BLaER1 treated with 17β-estradiol and CSF1 and Interleukin-3, amounts not matched to agents 10 nM and 100 nM (cell line): ENCODE measurements around the gene PTPN7.
"Not testable (repeated sequence)": the region's sequence is repeated elsewhere in the genome, so short reads cannot be mapped to it uniquely, and the experiment has no call there.

Experiments used
- H3K27ac ChIP-seq, 11 experiments: shearing (Covaris generic); formaldehyde crosslinking; 2 replicates each; pipeline ENCODE4 v1.8.1; 2022
- H3K27me3 ChIP-seq, 11 experiments: shearing (Covaris generic); formaldehyde crosslinking; 2 replicates each; pipeline ENCODE4 v1.8.1; 2022
- H3K36me3 ChIP-seq, 11 experiments: shearing (Covaris generic); formaldehyde crosslinking; 2 replicates each; pipeline ENCODE4 v1.8.1; 2022
- H3K4me1 ChIP-seq, 10 experiments: shearing (Covaris generic); formaldehyde crosslinking; 2 replicates each; pipeline ENCODE4 v1.8.1; 2022
- H3K4me2 ChIP-seq, 11 experiments: shearing (Covaris generic); formaldehyde crosslinking; 2 replicates each; pipeline ENCODE4 v1.8.1; 2022
- H3K4me3 ChIP-seq, 10 experiments: shearing (Covaris generic); formaldehyde crosslinking; 2 replicates each; pipeline ENCODE4 v1.8.1; 2022
- H3K9ac ChIP-seq, 11 experiments: shearing (Covaris generic); formaldehyde crosslinking; 2 replicates each; pipeline ENCODE4 v1.8.1; 2022
- H3K9me3 ChIP-seq, 11 experiments: shearing (Covaris generic); formaldehyde crosslinking; replicated peaks in 1 of 11; 2 replicates each; pipeline ENCODE4 v1.8.1; 2022
- H4K20me1 ChIP-seq, 11 experiments: shearing (Covaris generic); formaldehyde crosslinking; 2 replicates each; pipeline ENCODE4 v1.8.1; 2022
- Cebpa-rat ChIP-seq, 11 experiments: shearing (Covaris generic); IDR thresholded peaks; 2 replicates each; pipeline ENCODE4 v1.8.1; 2022

PTPN7 gene

GRCh38 chr1:202146279-202146678, 14.1 kb downstream of the PTPN7 start:
- no peak for TF ChIP-seq Cebpa-rat (IDR thresholded peaks at IDR 0.05)
- H3K27me3 ChIP-seq: no peaks in the 10 kb centered on the region
- H3K9ac ChIP-seq: peak overlapping the region in 5 of 11 experiments; percentile 48 to 99 (median 97); a peak in 5 of 22 replicates
- no peak overlapping the region for H3K27ac ChIP-seq
- H3K4me2 ChIP-seq: peak overlapping the region in 9 of 11 experiments; percentile 5 to 99 (median 96); a peak in 11 of 22 replicates
- H3K4me3 ChIP-seq: no peak overlapping the region
- peaks cover 21 to 88% (median 56%) of the 10 kb centered on the region in 11 experiments for H4K20me1 ChIP-seq
- H3K4me1 ChIP-seq: peaks cover 29 to 70% (median 39%) of the 10 kb centered on the region in 10 experiments
- H3K36me3 ChIP-seq: peaks cover 54 to 67% (median 58%) of the 10 kb centered on the region in 11 experiments
- H3K9me3 ChIP-seq: no peaks in the 10 kb centered on the region

GRCh38 chr1:202145744-202146140, 14.7 kb downstream of the PTPN7 start:
- Histone ChIP-seq H3K4me1 (peaks cover 29 to 74% (median 44%) of the 10 kb centered on the region in 10 experiments), H3K36me3 (peaks cover 53 to 67% (median 58%) of the 10 kb centered on the region in 11 experiments), H3K4me3 (peak overlapping the region in 8 of 10 experiments; percentile 82 to 99 (median 96); a peak in 8 of 20 replicates), H4K20me1 (peaks cover 27 to 88% (median 57%) of the 10 kb centered on the region in 11 experiments), H3K9ac (peak overlapping the region in 10 of 11 experiments; percentile 96 to 99 (median 98); a peak in 14 of 22 replicates), H3K4me2 (peak overlapping the region; percentile 90 to 99 (median 96)), H3K27ac (peak overlapping the region in 1 of 11 experiments; percentile 97; a peak in 1 of 22 replicates)
- H3K27me3 ChIP-seq, H3K9me3 ChIP-seq: not testable (repeated sequence)

GRCh38 chr1:202145068-202145743, 15.2 kb downstream of the PTPN7 start:
- Histone ChIP-seq H3K36me3 (peaks cover 52 to 66% (median 58%) of the 10 kb centered on the region in 11 experiments), H3K4me3 (peak overlapping the region; percentile 82 to 99 (median 98)), H3K9ac (peak overlapping the region; percentile 96 to 99 (median 98)), H3K4me2 (peak overlapping the region; percentile 90 to 99 (median 96)), H3K9me3 (no peaks in the 10 kb centered on the region), H4K20me1 (peaks cover 32 to 88% (median 60%) of the 10 kb centered on the region in 11 experiments), H3K4me1 (peaks cover 29 to 76% (median 46%) of the 10 kb centered on the region in 10 experiments), H3K27ac (peak overlapping the region; percentile 93 to 99 (median 97)), H3K27me3 (no peaks in the 10 kb centered on the region)
- TF ChIP-seq Cebpa-rat (IDR thresholded peaks at IDR 0.05): no peak

GRCh38 chr1:202144402-202145067, 15.9 kb downstream of the PTPN7 start, which contains the start of gene ARL8A:
Gene ARL8A (minus strand): TSS chr1:202144737. CDS start chr1:202144572, 165 bp downstream.
- Histone ChIP-seq H3K9ac (peak within 1 kb of the TSS; percentile 96 to 99 (median 98)), H4K20me1 (peaks cover 39 to 88% (median 64%) of the 10 kb centered on the region in 11 experiments), H3K27ac (peak within 1 kb of the TSS; percentile 93 to 99 (median 97))

GRCh38 chr1:202143768-202144401, 16.5 kb downstream of the PTPN7 start:
- peaks cover 45 to 88% (median 70%) of the 10 kb centered on the region in 11 experiments for H4K20me1 ChIP-seq
- no peaks in the 10 kb centered on the region for H3K27me3 ChIP-seq
- H3K4me1 ChIP-seq: peaks cover 29 to 79% (median 50%) of the 10 kb centered on the region in 10 experiments
- H3K4me2 ChIP-seq: peak overlapping the region; percentile 91 to 99 (median 97)
- H3K4me3 ChIP-seq: peak overlapping the region; percentile 82 to 99 (median 98)
- peak overlapping the region; percentile 93 to 99 (median 97) for H3K27ac ChIP-seq
- TF ChIP-seq Cebpa-rat (IDR thresholded peaks at IDR 0.05): no peak
- peaks cover 43 to 64% (median 55%) of the 10 kb centered on the region in 11 experiments for H3K36me3 ChIP-seq
- peak overlapping the region; percentile 96 to 99 (median 98) for H3K9ac ChIP-seq
- H3K9me3 ChIP-seq: no peaks in the 10 kb centered on the region

More at GRCh38 chr1:202144402-202145067, 15.9 kb downstream of the PTPN7 start, which contains the start of gene ARL8A:
- Histone ChIP-seq H3K4me3 (peak within 1 kb of the TSS; percentile 82 to 99 (median 98)), H3K9me3 (no peaks in the 10 kb centered on the region), H3K27me3 (no peaks in the 10 kb centered on the region), H3K36me3 (peaks cover 47 to 66% (median 57%) of the 10 kb centered on the region in 11 experiments), H3K4me1 (peaks cover 29 to 82% (median 50%) of the 10 kb centered on the region in 10 experiments), H3K4me2 (peak within 1 kb of the TSS; percentile 91 to 99 (median 97))
- no peak for TF ChIP-seq Cebpa-rat (IDR thresholded peaks at IDR 0.05)

GRCh38 chr1:202143011-202143767, 17.2 kb downstream of the PTPN7 start:
- no peaks in the 10 kb centered on the region for H3K27me3 ChIP-seq
- peaks cover 29 to 75% (median 50%) of the 10 kb centered on the region in 10 experiments for H3K4me1 ChIP-seq
- peak overlapping the region; percentile 82 to 99 (median 98) for H3K4me3 ChIP-seq
- no peaks in the 10 kb centered on the region for H3K9me3 ChIP-seq
- H3K4me2 ChIP-seq: peak overlapping the region; percentile 91 to 99 (median 97)
- TF ChIP-seq Cebpa-rat (IDR thresholded peaks at IDR 0.05): peak in 1 of 11 experiments; percentile 20; a peak in 1 of 22 replicates
- peaks cover 52 to 88% (median 73%) of the 10 kb centered on the region in 11 experiments for H4K20me1 ChIP-seq
- H3K27ac ChIP-seq: peak overlapping the region; percentile 93 to 99 (median 97)
- peak overlapping the region; percentile 96 to 99 (median 98) for H3K9ac ChIP-seq
- H3K36me3 ChIP-seq: peaks cover 43 to 64% (median 55%) of the 10 kb centered on the region in 11 experiments

- H3K4me3 ChIP-seq, H3K9me3 ChIP-seq, H3K27ac ChIP-seq, H3K27me3 ChIP-seq: not testable (repeated sequence)
- Histone ChIP-seq H3K4me1 (peaks cover 34 to 58% (median 46%) of the 10 kb centered on the region in 10 experiments), H4K20me1 (peaks cover 69 to 88% (median 78%) of the 10 kb centered on the region in 11 experiments), H3K36me3 (peaks cover 45 to 64% (median 56%) of the 10 kb centered on the region in 11 experiments), H3K9ac (peak overlapping the region in 2 of 11 experiments; percentile 96 to 97; a peak in 1 of 22 replicates), H3K4me2 (peak overlapping the region in 7 of 11 experiments; percentile 91 to 99 (median 96); a peak in 13 of 22 replicates)
Measured at GRCh38 chr1:202141468-202141867, 18.9 kb downstream of the PTPN7 start.

- no peak overlapping the region for H3K4me3 ChIP-seq
- H4K20me1 ChIP-seq: peaks cover 75 to 88% (median 82%) of the 10 kb centered on the region in 11 experiments
- H3K9me3 ChIP-seq: no peaks in the 10 kb centered on the region
- peak overlapping the region in 5 of 11 experiments; percentile 24 to 99 (median 96); a peak in 5 of 22 replicates for H3K4me2 ChIP-seq
- peaks cover 27 to 51% (median 43%) of the 10 kb centered on the region in 10 experiments for H3K4me1 ChIP-seq
- H3K27ac ChIP-seq: no peak overlapping the region
- TF ChIP-seq Cebpa-rat (IDR thresholded peaks at IDR 0.05): no peak
- H3K27me3 ChIP-seq: no peaks in the 10 kb centered on the region
- H3K36me3 ChIP-seq: peaks cover 51 to 69% (median 61%) of the 10 kb centered on the region in 11 experiments
- no peak overlapping the region for H3K9ac ChIP-seq
Measured at GRCh38 chr1:202140833-202141232, 19.6 kb downstream of the PTPN7 start.
